PC-9 (cell line): ENCODE measurements around the gene UVRAG.

ENCODE experiments used
- CTCF ChIP-seq: fragments of 200-600 bp; sonication (generic); conservative IDR thresholded peaks from 2 replicates; pipeline ENCODE4 v1.6.1; 2017; ENCODE audit warnings: mixed run types, antibody characterized with exemption, mild to moderate bottlenecking, moderate library complexity
- EZH2 ChIP-seq: fragments of 200-600 bp; sonication (generic); IDR thresholded peaks from 2 replicates; pipeline ENCODE4 v1.8.0; 2017; ENCODE audit warnings: antibody characterized with exemption, low read depth

DNA sequence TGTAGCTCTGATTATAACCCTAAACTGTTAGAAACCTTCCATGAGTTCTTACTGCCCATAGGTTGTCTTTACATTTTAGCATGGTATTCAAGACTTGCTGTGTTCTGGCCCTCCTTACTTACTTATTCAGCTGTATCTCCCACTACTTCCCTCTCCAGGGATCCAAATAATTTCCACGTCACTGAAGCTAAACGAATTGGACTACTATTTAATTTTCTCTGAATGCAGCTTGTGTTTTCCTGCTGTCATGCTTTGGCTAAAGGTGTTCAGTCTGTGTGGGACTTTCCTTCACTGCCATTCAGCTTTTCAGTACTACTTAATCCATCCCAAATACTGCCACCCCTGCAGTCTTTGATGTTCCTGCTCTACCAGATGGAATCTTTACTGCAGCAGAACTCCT lies 88.3 kb downstream of the UVRAG start:
- TF ChIP-seq CTCF (no peak), EZH2 (no peak)
